T1000 (cell line): ENCODE results near the gene PLCH1.
"Not testable (repeated sequence)": the region's sequence is repeated elsewhere in the genome, so short reads cannot be mapped to it uniquely, and the experiment has no call there.

ENCODE experiments used
- DNase-seq: peaks from one replicate; lab custom pipeline; 2025; ENCODE audit warnings: mixed read lengths; lab: John Stamatoyannopoulos, UW

Gene PLCH1

GRCh38 chr3:155416500-155417118 is 328.3 kb downstream of the PLCH1 start:
- no peak for DNase-seq

- no peak for DNase-seq
These were observed 332.0 kb downstream of the PLCH1 start for GRCh38 chr3:155412904-155413303.

GRCh38 chr3:155411500-155412223 is 333.2 kb downstream of the PLCH1 start:
- no peak for DNase-seq

GRCh38 chr3:155409336-155409735 is 335.5 kb downstream of the PLCH1 start:
- no peak for DNase-seq

GRCh38 chr3:155407971-155408370 is 336.9 kb downstream of the PLCH1 start:
- DNase-seq = no peak

- DNase-seq = no peak
These were observed 337.5 kb downstream of the PLCH1 start for GRCh38 chr3:155407331-155407730.

GRCh38 chr3:155404486-155404885 is 340.4 kb downstream of the PLCH1 start:
- no peak for DNase-seq

- DNase-seq = no peak
These were observed 342.2 kb downstream of the PLCH1 start for GRCh38 chr3:155402656-155403055.

- no peak for DNase-seq
These were observed 346.8 kb downstream of the PLCH1 start for GRCh38 chr3:155398046-155398445.

GRCh38 chr3:155394896-155395295 is 350.0 kb downstream of the PLCH1 start:
- not testable (repeated sequence) for DNase-seq

GRCh38 chr3:155394240-155394639 is 350.6 kb downstream of the PLCH1 start:
- DNase-seq = no peak

GRCh38 chr3:155393316-155393715 is 351.6 kb downstream of the PLCH1 start:
- no peak for DNase-seq

GRCh38 chr3:155392138-155392537 is 352.7 kb downstream of the PLCH1 start:
- DNase-seq = no peak

GRCh38 chr3:155391551-155391958 is 353.3 kb downstream of the PLCH1 start:
- peak; percentile 24 for DNase-seq

GRCh38 chr3:155391104-155391503 is 353.8 kb downstream of the PLCH1 start:
- DNase-seq = no peak

GRCh38 chr3:155390351-155390750 is 354.5 kb downstream of the PLCH1 start:
- no peak for DNase-seq

- no peak for DNase-seq
These were observed 356.5 kb downstream of the PLCH1 start for GRCh38 chr3:155388417-155388816.

GRCh38 chr3:155387571-155387970 is 357.3 kb downstream of the PLCH1 start:
- no peak for DNase-seq

GRCh38 chr3:155386919-155387318 is 358.0 kb downstream of the PLCH1 start:
- DNase-seq = no peak

- DNase-seq = no peak
These were observed 358.8 kb downstream of the PLCH1 start for GRCh38 chr3:155385896-155386625.

GRCh38 chr3:155382396-155383042 is 362.4 kb downstream of the PLCH1 start:
- DNase-seq = no peak

GRCh38 chr3:155377847-155378246 is 367.0 kb downstream of the PLCH1 start:
- DNase-seq = no peak

- DNase-seq = no peak
These were observed 367.8 kb downstream of the PLCH1 start for GRCh38 chr3:155377071-155377470.
